Upper lobe of right lung (tissue), 1 donor: ENCODE data around the gene MBTPS1. TPM values are rescaled to one million over a fixed set of nuclear protein-coding genes. Genes with fewer than 3 reads are reported as not detected.

Source experiments
- ATAC-seq: fragments of 200-7000 bp; cut with Tn5 transposase; one replicate; pipeline ENCODE4 v1.9.1; 2020; ENCODE audit warnings: mild to moderate bottlenecking, moderate library complexity
- DNase-seq: peaks from one replicate; pipeline ENCODE4 v3.0.0-alpha.2; 2020
- H3K27ac ChIP-seq: fragments of 200-600 bp; one replicate; pipeline ENCODE4 v1.8.0; 2022
- H3K27me3 ChIP-seq: fragments of 200-600 bp; one replicate; pipeline ENCODE4 v1.8.0; 2022; ENCODE audit warnings: mild to moderate bottlenecking
- H3K36me3 ChIP-seq: fragments of 200-600 bp; one replicate; pipeline ENCODE4 v1.8.0; 2022
- H3K4me1 ChIP-seq: fragments of 200-600 bp; one replicate; pipeline ENCODE4 v1.8.0; 2022
- H3K4me3 ChIP-seq: fragments of 200-600 bp; one replicate; pipeline ENCODE4 v1.8.0; 2022; ENCODE audit warnings: mild to moderate bottlenecking
- H3K9me3 ChIP-seq: fragments of 200-600 bp; one replicate; pipeline ENCODE4 v1.8.0; 2022
- CTCF ChIP-seq: fragments of 200-600 bp; IDR thresholded peaks from one replicate; pipeline ENCODE4 v1.8.0; 2022; ENCODE audit warnings: antibody characterized with exemption
- intact Hi-C: fragments of 100-400 bp; cut with DNase I; formaldehyde crosslinking; loops from one replicate; pipeline ENCODE4 v1.11.0; 2022
- total RNA-seq: library from RNA; stranded (reverse); fragmentation: NEBNext Ultra II Directional; extraction: Animal tissue kit (Norgen Biotek cat#: 25700); gene quantifications from one replicate; pipeline ENCODE4 v1.2.1, GENCODE V29; 2021
- donor health status: DM: no; HTN: yes; CAD: no; lungs with severe emphysema.

Gene MBTPS1
- total RNA-seq, 1 donor from 2014 or later: 97.5 TPM

GRCh38 chr16:84159007-84159406 lies 42.3 kb upstream of the MBTPS1 start:
- intact Hi-C loops: no loop called here
- no peak for TF ChIP-seq CTCF
- DNase-seq (peak; percentile 13), ATAC-seq (no peak)
- H3K4me3 ChIP-seq: no peak overlapping the region
- no peaks in the 10 kb centered on the region for H3K9me3 ChIP-seq
- no peak overlapping the region for H3K27ac ChIP-seq
- no peaks in the 10 kb centered on the region for H3K36me3 ChIP-seq
- H3K4me1 ChIP-seq: no peaks in the 10 kb centered on the region
- peaks cover 23% of the 10 kb centered on the region for H3K27me3 ChIP-seq

- H3K36me3 ChIP-seq: no peaks in the 10 kb centered on the region
- TF ChIP-seq CTCF: no peak
- H3K9me3 ChIP-seq: no peaks in the 10 kb centered on the region
- DNase-seq: peak; percentile 11
- H3K27ac ChIP-seq: no peak overlapping the region
- H3K4me3 ChIP-seq: no peak overlapping the region
- ATAC-seq: no peak
- intact Hi-C loops: no loop called here
- H3K4me1 ChIP-seq: no peaks in the 10 kb centered on the region
- peaks cover 18% of the 10 kb centered on the region for H3K27me3 ChIP-seq
These were observed 39.6 kb upstream of the MBTPS1 start for GRCh38 chr16:84156342-84156784.

- TF ChIP-seq CTCF: no peak
- H3K4me1 ChIP-seq: no peaks in the 10 kb centered on the region
- ATAC-seq (no peak), DNase-seq (peak; percentile 5)
- no peak overlapping the region for H3K27ac ChIP-seq
- H3K4me3 ChIP-seq: no peak overlapping the region
- intact Hi-C loops: no loop called here
- H3K27me3 ChIP-seq: peaks cover 12% of the 10 kb centered on the region
- no peaks in the 10 kb centered on the region for H3K36me3 ChIP-seq
- H3K9me3 ChIP-seq: no peaks in the 10 kb centered on the region
These were observed 39.0 kb upstream of the MBTPS1 start for GRCh38 chr16:84155771-84156170.

- H3K36me3 ChIP-seq: no peaks in the 10 kb centered on the region
- H3K9me3 ChIP-seq: no peaks in the 10 kb centered on the region
- TF ChIP-seq CTCF: no peak
- intact Hi-C loops: no loop called here
- no peaks in the 10 kb centered on the region for H3K4me1 ChIP-seq
- H3K27me3 ChIP-seq: peaks cover 9% of the 10 kb centered on the region
- peak; percentile 18 for DNase-seq
- H3K27ac ChIP-seq: no peak overlapping the region
- ATAC-seq: no peak
- no peak overlapping the region for H3K4me3 ChIP-seq
These were observed 38.5 kb upstream of the MBTPS1 start for GRCh38 chr16:84155226-84155625.

GRCh38 chr16:84153660-84154214 lies 37.0 kb upstream of the MBTPS1 start:
- no peak overlapping the region for H3K27ac ChIP-seq
- no peaks in the 10 kb centered on the region for H3K9me3 ChIP-seq
- ATAC-seq (no peak), DNase-seq (peak; percentile 11)
- no peak overlapping the region for H3K4me3 ChIP-seq
- no peaks in the 10 kb centered on the region for H3K4me1 ChIP-seq
- no peak for TF ChIP-seq CTCF
- H3K36me3 ChIP-seq: no peaks in the 10 kb centered on the region
- peaks cover 5% of the 10 kb centered on the region for H3K27me3 ChIP-seq
- intact Hi-C loops: no loop called here

GRCh38 chr16:84150926-84151325 lies 34.2 kb upstream of the MBTPS1 start:
- H3K4me1 ChIP-seq: no peaks in the 10 kb centered on the region
- H3K36me3 ChIP-seq: no peaks in the 10 kb centered on the region
- DNase-seq (peak; percentile 6), ATAC-seq (no peak)
- intact Hi-C loops: no loop called here
- H3K27ac ChIP-seq: no peak overlapping the region
- no peaks in the 10 kb centered on the region for H3K9me3 ChIP-seq
- H3K4me3 ChIP-seq: no peak overlapping the region
- H3K27me3 ChIP-seq: no peaks in the 10 kb centered on the region
- no peak for TF ChIP-seq CTCF
